GM10266 (cell line): ENCODE measurements around the gene TLL2.

ENCODE experiments used
- DNase-seq: peaks from one replicate; pipeline ENCODE4 v3.0.0; 2012; ENCODE audit errors: extremely low spot score
- CTCF ChIP-seq: IDR thresholded peaks from 2 replicates; pipeline ENCODE4 v1.5.1; 2012; ENCODE audit warnings: mild to moderate bottlenecking, low read depth; ENCODE audit not compliant: control insufficient read depth, insufficient read depth; ENCODE audit errors: missing control alignments

Gene TLL2

GRCh38 chr10:96465599-96465998, 48.1 kb downstream of the TLL2 start:
- no peak for DNase-seq
- TF ChIP-seq CTCF: no peak

GRCh38 chr10:96463562-96463961, 50.2 kb downstream of the TLL2 start:
- no peak for TF ChIP-seq CTCF
- DNase-seq: no peak

- no peak for DNase-seq
- no peak for TF ChIP-seq CTCF
Observed at GRCh38 chr10:96462606-96463151, 51.0 kb downstream of the TLL2 start.

GRCh38 chr10:96460316-96460715, 53.4 kb downstream of the TLL2 start:
- no peak for TF ChIP-seq CTCF
- DNase-seq: no peak

GRCh38 chr10:96457341-96457740, 56.4 kb downstream of the TLL2 start:
- DNase-seq: no peak
- no peak for TF ChIP-seq CTCF

- no peak for DNase-seq
- no peak for TF ChIP-seq CTCF
Observed at GRCh38 chr10:96456296-96456840, 57.4 kb downstream of the TLL2 start.

- DNase-seq: no peak
- no peak for TF ChIP-seq CTCF
Observed at GRCh38 chr10:96453856-96454583, 59.7 kb downstream of the TLL2 start.
